ENCODE measurements around the gene STK39.

Gene STK39

DNA sequence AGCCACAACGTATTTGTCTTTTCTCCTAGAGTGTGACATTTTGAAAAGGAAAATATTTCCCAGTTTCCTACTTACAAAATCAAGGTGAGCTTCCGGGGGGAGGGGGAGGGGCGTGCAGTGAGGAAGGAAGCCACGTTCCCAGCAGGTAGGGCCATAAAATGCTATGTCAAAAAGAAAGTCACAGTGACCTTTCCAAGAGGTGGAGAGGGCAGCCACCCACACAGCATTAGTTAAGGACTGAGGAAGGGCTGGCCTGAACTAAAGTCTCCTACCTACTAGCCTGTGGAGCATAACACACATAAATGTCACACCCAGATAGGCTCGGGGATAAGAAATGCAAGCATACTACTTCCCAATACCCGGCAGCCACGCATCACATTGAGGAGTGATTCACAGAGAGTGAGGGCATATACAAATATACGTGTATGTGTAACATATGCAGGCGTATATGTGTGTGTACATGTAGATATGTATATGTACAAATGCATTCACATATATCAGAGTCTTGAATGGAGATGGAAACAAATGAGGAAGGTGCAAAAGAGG is 191.1 kb downstream of the STK39 start:
- DNase-seq (ENCODE audit: low spot score), result no peak
- in situ Hi-C loops (cut with MboI; ENCODE audit: low pct_unique_long_range_greater_than_20kb, low sequenced_read_pairs, unreplicated experiment), result no loop called here
- TF ChIP-seq, protein P1, sequence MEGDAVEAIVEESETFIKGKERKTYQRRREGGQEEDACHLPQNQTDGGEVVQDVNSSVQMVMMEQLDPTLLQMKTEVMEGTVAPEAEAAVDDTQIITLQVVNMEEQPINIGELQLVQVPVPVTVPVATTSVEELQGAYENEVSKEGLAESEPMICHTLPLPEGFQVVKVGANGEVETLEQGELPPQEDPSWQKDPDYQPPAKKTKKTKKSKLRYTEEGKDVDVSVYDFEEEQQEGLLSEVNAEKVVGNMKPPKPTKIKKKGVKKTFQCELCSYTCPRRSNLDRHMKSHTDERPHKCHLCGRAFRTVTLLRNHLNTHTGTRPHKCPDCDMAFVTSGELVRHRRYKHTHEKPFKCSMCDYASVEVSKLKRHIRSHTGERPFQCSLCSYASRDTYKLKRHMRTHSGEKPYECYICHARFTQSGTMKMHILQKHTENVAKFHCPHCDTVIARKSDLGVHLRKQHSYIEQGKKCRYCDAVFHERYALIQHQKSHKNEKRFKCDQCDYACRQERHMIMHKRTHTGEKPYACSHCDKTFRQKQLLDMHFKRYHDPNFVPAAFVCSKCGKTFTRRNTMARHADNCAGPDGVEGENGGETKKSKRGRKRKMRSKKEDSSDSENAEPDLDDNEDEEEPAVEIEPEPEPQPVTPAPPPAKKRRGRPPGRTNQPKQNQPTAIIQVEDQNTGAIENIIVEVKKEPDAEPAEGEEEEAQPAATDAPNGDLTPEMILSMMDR (IDR thresholded peaks at IDR 0.05; ENCODE audit: extremely low read depth, insufficient read depth, missing control alignments), result no peak

DNA sequence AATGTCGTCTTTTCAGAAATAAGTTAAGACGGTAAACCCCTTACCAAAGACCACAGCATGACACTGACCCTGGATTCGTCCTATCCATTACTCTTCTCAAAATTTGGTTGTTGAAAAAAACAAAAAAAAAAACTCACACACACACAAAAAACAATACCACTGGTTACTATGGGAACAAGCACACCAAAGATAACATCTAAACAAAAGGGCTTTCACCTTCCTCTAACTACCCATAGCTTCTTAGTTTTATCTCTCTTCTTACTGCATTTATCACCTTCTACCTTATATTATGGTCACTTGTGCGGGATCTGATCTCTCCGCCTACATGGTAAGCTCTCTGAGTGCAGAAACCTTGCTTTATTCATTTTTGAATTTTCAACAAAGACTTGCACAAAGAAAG is 192.7 kb downstream of the STK39 start:
- TF ChIP-seq, protein P1 (IDR thresholded peaks at IDR 0.05; ENCODE audit: extremely low read depth, insufficient read depth, missing control alignments), result no peak
- DNase-seq (ENCODE audit: low spot score), result no peak
- in situ Hi-C loops (cut with MboI; ENCODE audit: low pct_unique_long_range_greater_than_20kb, low sequenced_read_pairs, unreplicated experiment), result no loop called here

DNA sequence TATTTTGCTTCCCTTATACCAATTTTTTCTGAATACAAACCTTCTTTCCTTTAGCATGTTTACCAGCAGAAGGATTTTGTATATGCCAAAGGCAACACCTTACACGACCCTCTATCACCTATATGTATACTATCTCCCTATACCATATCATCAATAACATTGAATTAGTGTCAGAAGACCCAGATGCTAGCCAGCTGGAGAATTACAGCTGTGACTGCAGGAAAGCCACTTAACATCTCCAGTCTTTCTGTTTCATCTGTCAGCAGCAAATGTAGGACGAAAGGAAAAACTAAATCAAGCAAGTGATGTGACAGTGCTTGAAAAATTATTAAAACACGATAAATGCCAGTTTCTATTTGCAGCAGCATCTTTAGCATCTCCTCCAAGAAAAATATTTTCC is 193.7 kb downstream of the STK39 start:
- in situ Hi-C loops (cut with MboI; ENCODE audit: low pct_unique_long_range_greater_than_20kb, low sequenced_read_pairs, unreplicated experiment), result no loop called here
- TF ChIP-seq, protein P1 (IDR thresholded peaks at IDR 0.05; ENCODE audit: extremely low read depth, insufficient read depth, missing control alignments), result no peak
- DNase-seq (ENCODE audit: low spot score), result no peak

DNA sequence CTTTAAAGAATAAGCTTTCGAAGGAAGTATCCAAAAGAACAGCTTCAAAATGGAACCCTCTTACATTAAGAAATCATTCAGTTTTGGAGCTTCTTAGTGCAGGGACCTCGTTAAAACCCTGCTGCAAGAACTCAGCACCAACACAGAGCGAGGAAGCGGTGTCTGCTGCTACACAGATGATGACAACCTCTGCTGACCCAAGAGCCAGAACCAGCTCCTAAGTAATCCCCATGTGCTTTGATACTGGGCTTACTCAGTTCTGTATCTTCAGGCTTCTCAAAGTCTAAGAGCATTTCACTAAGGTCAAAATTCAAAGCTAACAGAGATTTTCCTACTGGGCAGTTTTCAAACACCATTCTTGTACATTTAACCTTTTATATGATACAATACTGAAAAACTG is 194.6 kb downstream of the STK39 start:
- TF ChIP-seq, protein P1 (IDR thresholded peaks at IDR 0.05; ENCODE audit: extremely low read depth, insufficient read depth, missing control alignments), result no peak
- in situ Hi-C loops (cut with MboI; ENCODE audit: low pct_unique_long_range_greater_than_20kb, low sequenced_read_pairs, unreplicated experiment), result no loop called here
- DNase-seq (ENCODE audit: low spot score), result no peak

DNA sequence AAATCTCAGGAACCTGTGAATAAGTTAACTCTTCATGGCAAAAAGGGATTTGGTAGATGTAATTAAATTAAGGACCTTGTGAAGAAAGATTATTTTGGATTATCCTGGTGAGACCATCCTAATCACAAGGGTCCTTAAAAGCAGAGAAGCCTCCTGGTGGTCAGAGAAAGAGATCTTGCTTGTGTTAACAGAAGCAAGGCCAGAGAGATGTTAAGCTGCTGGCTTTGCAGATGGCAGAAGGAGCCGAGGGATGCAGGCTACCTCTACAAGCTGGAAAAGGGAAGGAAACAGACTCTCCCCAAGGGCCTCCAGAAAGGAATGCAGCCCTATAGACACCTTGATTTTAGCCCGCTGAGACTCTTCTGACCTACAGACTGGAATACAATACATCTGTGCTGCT is 197.0 kb downstream of the STK39 start:
- DNase-seq (ENCODE audit: low spot score), result no peak
- in situ Hi-C loops (cut with MboI; ENCODE audit: low pct_unique_long_range_greater_than_20kb, low sequenced_read_pairs, unreplicated experiment), result no loop called here
- TF ChIP-seq, protein P1 (IDR thresholded peaks at IDR 0.05; ENCODE audit: extremely low read depth, insufficient read depth, missing control alignments), result no peak

DNA sequence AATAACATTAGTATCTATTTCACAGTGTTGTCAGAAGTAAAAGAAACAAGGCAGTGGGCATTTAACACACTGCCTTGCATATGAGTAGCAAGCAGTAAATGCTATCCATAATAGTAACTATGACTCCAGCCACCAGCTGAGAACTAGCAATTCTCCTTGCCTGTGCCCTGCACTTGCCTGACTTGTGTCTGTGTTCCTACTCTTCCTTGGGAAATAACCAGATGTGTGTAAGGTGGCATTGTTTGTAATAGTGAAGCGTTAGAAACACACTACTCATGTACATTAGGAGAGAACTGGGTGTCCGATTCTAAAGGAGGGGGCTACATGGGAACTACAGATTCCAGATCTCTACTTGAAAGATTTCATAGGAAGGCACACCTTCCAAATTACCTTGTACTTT is 197.8 kb downstream of the STK39 start:
- TF ChIP-seq, protein P1 (IDR thresholded peaks at IDR 0.05; ENCODE audit: extremely low read depth, insufficient read depth, missing control alignments), result no peak
- no peak for DNase-seq (ENCODE audit: low spot score)
- in situ Hi-C loops (cut with MboI; ENCODE audit: low pct_unique_long_range_greater_than_20kb, low sequenced_read_pairs, unreplicated experiment), result no loop called here
